Cardiac septum (tissue), 1 donor: Measurements from ENCODE around the gene PLXDC2. TPM values are rescaled to one million over a fixed set of nuclear protein-coding genes. Genes with fewer than 3 reads are reported as not detected.

Experiments used
- DNase-seq: peaks from one replicate; pipeline ENCODE4 v3.0.0-alpha.2; 2020; ENCODE audit warnings: low spot score
- intact Hi-C: fragments of 100-400 bp; cut with DNase I; formaldehyde crosslinking; loops from one replicate; pipeline ENCODE4 v1.14.0; 2022
- total RNA-seq: library from RNA; stranded (reverse); fragmentation: NEBNext Ultra II Directional; extraction: Animal tissue kit (Norgen Biotek cat#: 25700); gene quantifications from one replicate; pipeline ENCODE4 v1.2.1, GENCODE V29; 2021
- donor health status: DM: no; HTN: no; CAD: no.

The PLXDC2 gene
- total RNA-seq, 1 donor from 2014 or later = 22.6 TPM

- DNase-seq = no peak
- intact Hi-C loops = no loop called here
These were observed 112.7 kb downstream of the PLXDC2 start for GRCh38 chr10:19928936-19929335.

GRCh38 chr10:19929506-19930140, 113.4 kb downstream of the PLXDC2 start:
- intact Hi-C loops = loop anchor here (5.0 kb wide), 1 partner anchor 112 kb away; the partner anchor contains the start of gene PLXDC2
- no peak for DNase-seq

- intact Hi-C loops = loop anchor here (5.0 kb wide), 1 partner anchor 114 kb away; the partner anchor contains the start of gene PLXDC2
- DNase-seq = no peak
These were observed 115.0 kb downstream of the PLXDC2 start for GRCh38 chr10:19930936-19931893.

GRCh38 chr10:19931894-19932590, 115.8 kb downstream of the PLXDC2 start:
- no peak for DNase-seq
- intact Hi-C loops = loop anchor here (5.0 kb wide), 1 partner anchor 115 kb away; the partner anchor contains the start of gene PLXDC2

GRCh38 chr10:19932806-19933371, 116.7 kb downstream of the PLXDC2 start:
- DNase-seq = no peak
- intact Hi-C loops = loop anchor here (5.0 kb wide), 1 partner anchor 116 kb away; the partner anchor contains the start of gene PLXDC2

- no peak for DNase-seq
- intact Hi-C loops = loop anchor here (5.0 kb wide), 1 partner anchor 116 kb away; the partner anchor contains the start of gene PLXDC2
These were observed 117.5 kb downstream of the PLXDC2 start for GRCh38 chr10:19933772-19934171.

- intact Hi-C loops = loop anchor here (5.0 kb wide), 1 partner anchor 67 kb away; no protein-coding TSS in a partner anchor
- no peak for DNase-seq
These were observed 118.9 kb downstream of the PLXDC2 start for GRCh38 chr10:19935176-19935575.

GRCh38 chr10:19936289-19936688, 120.1 kb downstream of the PLXDC2 start:
- no peak for DNase-seq
- intact Hi-C loops = loop anchor here (5.0 kb wide), 1 partner anchor 66 kb away; no protein-coding TSS in a partner anchor

- DNase-seq = no peak
- intact Hi-C loops = loop anchor here (5.0 kb wide), 1 partner anchor 64 kb away; no protein-coding TSS in a partner anchor
These were observed 121.8 kb downstream of the PLXDC2 start for GRCh38 chr10:19937989-19938388.

GRCh38 chr10:19941206-19941880, 125.1 kb downstream of the PLXDC2 start:
- intact Hi-C loops = no loop called here
- no peak for DNase-seq

GRCh38 chr10:19944911-19945663, 128.9 kb downstream of the PLXDC2 start:
- DNase-seq = no peak
- intact Hi-C loops = no loop called here

- intact Hi-C loops = no loop called here
- no peak for DNase-seq
These were observed 130.0 kb downstream of the PLXDC2 start for GRCh38 chr10:19946245-19946644.

GRCh38 chr10:19946791-19947190, 130.6 kb downstream of the PLXDC2 start:
- DNase-seq = no peak
- intact Hi-C loops = no loop called here

GRCh38 chr10:19947215-19947614, 131.0 kb downstream of the PLXDC2 start:
- intact Hi-C loops = no loop called here
- no peak for DNase-seq

- intact Hi-C loops = no loop called here
- no peak for DNase-seq
These were observed 131.4 kb downstream of the PLXDC2 start for GRCh38 chr10:19947656-19948055.

- intact Hi-C loops = no loop called here
- DNase-seq = no peak
These were observed 136.2 kb downstream of the PLXDC2 start for GRCh38 chr10:19952224-19953010.

- no peak for DNase-seq
- intact Hi-C loops = no loop called here
These were observed 138.4 kb downstream of the PLXDC2 start for GRCh38 chr10:19954601-19955000.
